Suprapubic skin (tissue), 4 donors: ENCODE results near the gene HMGN3.

Source experiments
- POLR2A ChIP-seq, 2 donors: fragments of 450-650 bp; IDR thresholded peaks; one replicate each; pipeline ENCODE4 v1.6.1; 2017; ENCODE audit warnings: antibody characterized with exemption in 2 of 2, mild to moderate bottlenecking in 2 of 2, moderate library complexity in 2 of 2
- POLR2AphosphoS5 ChIP-seq, 3 donors: sonication (generic); formaldehyde crosslinking; IDR thresholded peaks; one replicate each; pipeline ENCODE4 v1.6.1; 2017; ENCODE audit warnings: antibody characterized with exemption in 3 of 3
- TF ChIP-seq, protein P1 (sequence below), 2 donors: fragments of 200-600 bp in 1 of 2; fragments of 450-650 bp in 1 of 2; sonication (generic) in 1 of 2; IDR thresholded peaks; one replicate each; pipeline ENCODE4 v1.5.1; 2016 to 2019; ENCODE audit warnings: antibody characterized with exemption in 2 of 2, mild to moderate bottlenecking in 1 of 2, moderate library complexity in 1 of 2

DNA sequence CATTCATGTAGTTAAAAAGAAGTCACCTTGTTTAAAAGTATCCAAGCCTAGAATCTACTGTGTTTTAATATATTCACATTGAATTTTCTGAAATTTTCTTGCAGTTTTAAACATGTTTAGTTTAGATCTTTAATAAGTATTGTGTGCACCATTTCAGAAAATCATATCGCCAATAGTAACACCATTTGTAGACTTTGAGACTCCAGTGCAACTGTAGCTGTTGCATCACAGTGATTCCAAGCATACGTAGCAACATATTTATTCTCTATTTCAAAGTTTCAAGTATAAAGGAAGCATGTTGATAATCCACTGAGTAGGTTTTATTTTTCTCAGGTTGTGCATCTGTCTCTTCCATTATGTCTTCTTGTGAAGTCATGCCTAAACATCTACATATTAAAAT, 46.4 kb downstream of the HMGN3 start:
- TF ChIP-seq POLR2A (IDR thresholded peaks at IDR 0.05) (no peak), POLR2AphosphoS5 (IDR thresholded peaks at IDR 0.05) (no peak)
- TF ChIP-seq, protein P1, sequence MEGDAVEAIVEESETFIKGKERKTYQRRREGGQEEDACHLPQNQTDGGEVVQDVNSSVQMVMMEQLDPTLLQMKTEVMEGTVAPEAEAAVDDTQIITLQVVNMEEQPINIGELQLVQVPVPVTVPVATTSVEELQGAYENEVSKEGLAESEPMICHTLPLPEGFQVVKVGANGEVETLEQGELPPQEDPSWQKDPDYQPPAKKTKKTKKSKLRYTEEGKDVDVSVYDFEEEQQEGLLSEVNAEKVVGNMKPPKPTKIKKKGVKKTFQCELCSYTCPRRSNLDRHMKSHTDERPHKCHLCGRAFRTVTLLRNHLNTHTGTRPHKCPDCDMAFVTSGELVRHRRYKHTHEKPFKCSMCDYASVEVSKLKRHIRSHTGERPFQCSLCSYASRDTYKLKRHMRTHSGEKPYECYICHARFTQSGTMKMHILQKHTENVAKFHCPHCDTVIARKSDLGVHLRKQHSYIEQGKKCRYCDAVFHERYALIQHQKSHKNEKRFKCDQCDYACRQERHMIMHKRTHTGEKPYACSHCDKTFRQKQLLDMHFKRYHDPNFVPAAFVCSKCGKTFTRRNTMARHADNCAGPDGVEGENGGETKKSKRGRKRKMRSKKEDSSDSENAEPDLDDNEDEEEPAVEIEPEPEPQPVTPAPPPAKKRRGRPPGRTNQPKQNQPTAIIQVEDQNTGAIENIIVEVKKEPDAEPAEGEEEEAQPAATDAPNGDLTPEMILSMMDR (IDR thresholded peaks at IDR 0.05): no peak
